IMR-90 (cell line): ENCODE measurements around the gene GNAT3. TPM values are rescaled to one million over a fixed set of nuclear protein-coding genes. Genes with fewer than 3 reads are reported as not detected.

Experiments used
- ATAC-seq: fragments of 200-7000 bp; cut with Tn5 transposase; 2 replicates; pipeline ENCODE4 v1.9.1; 2020; ENCODE audit warnings: low read depth, mild to moderate bottlenecking, moderate library complexity
- BruUV-seq: library from RNA; stranded (reverse); fragments of 400-500 nt; replicated peaks from 2 replicates; lab custom pipeline; 2021; lab: Mats Ljungman, UMichigan
- CTCF ChIA-PET: fragments of 300-600 bp; formaldehyde crosslinking; extraction: SDS; loops from one replicate; lab custom pipeline; 2021; ENCODE audit warnings: antibody characterized with exemption; lab: Yijun Ruan, JAX
- POLR2A ChIA-PET: fragments of 300-600 bp; sonication (Branson Sonifier 250); formaldehyde crosslinking; loops from one replicate; lab custom pipeline; 2022; ENCODE audit warnings: antibody characterized with exemption; ENCODE audit not compliant: unreplicated experiment; lab: Charles Lee
- DNase-seq: peaks from one replicate; pipeline ENCODE4 v3.0.0; 2013
- H2AFZ ChIP-seq: replicated peaks from 2 replicates; pipeline ENCODE3; 2013; ENCODE audit warnings: low read length, mild to moderate bottlenecking; ENCODE audit not compliant: poor library complexity
- H2AK5ac ChIP-seq: 2 replicates; pipeline ENCODE4 v1.6.1; 2013; ENCODE audit warnings: low read depth, low read length, inconsistent platforms
- H2AK9ac ChIP-seq: replicated peaks from 2 replicates; pipeline ENCODE3; 2013; ENCODE audit warnings: mild to moderate bottlenecking, low read depth, low read length, moderate library complexity; ENCODE audit not compliant: poor library complexity
- H2BK120ac ChIP-seq: 2 replicates; pipeline ENCODE4 v1.6.1; 2013; ENCODE audit warnings: low read depth, low read length, inconsistent platforms
- H2BK15ac ChIP-seq: 3 replicates; pipeline ENCODE4 v1.6.1; 2013; ENCODE audit warnings: low read depth, low read length, inconsistent platforms
- H2BK20ac ChIP-seq: 2 replicates; pipeline ENCODE4 v1.6.1; 2013; ENCODE audit warnings: low read depth, mild to moderate bottlenecking, inconsistent platforms, low read length, moderate library complexity
- H2BK5ac ChIP-seq: 2 replicates; pipeline ENCODE4 v1.6.1; 2013; ENCODE audit warnings: mild to moderate bottlenecking, low read depth, low read length, inconsistent platforms; ENCODE audit not compliant: poor library complexity, severe bottlenecking
- H3K14ac ChIP-seq: replicated peaks from 2 replicates; pipeline ENCODE4 v1.6.1; 2013; ENCODE audit warnings: low read depth, low read length, inconsistent platforms
- H3K18ac ChIP-seq: 2 replicates; pipeline ENCODE4 v1.6.1; 2013; ENCODE audit warnings: low read depth, low read length, control low read depth
- H3K23ac ChIP-seq: 2 replicates; pipeline ENCODE4 v1.6.1; 2013; ENCODE audit warnings: low read depth, low read length, inconsistent platforms
- H3K27ac ChIP-seq: 2 replicates; pipeline ENCODE4 v1.5.1; 2013; ENCODE audit warnings: mild to moderate bottlenecking, control low read depth, low read length; ENCODE audit not compliant: insufficient read depth
- H3K27me3 ChIP-seq: 2 replicates; pipeline ENCODE4 v1.6.1; 2013; ENCODE audit warnings: low read length; ENCODE audit not compliant: control insufficient read depth, insufficient read depth
- H3K36me3 ChIP-seq: 2 replicates; pipeline ENCODE4 v1.6.1; 2013; ENCODE audit warnings: low read length, mixed read lengths; ENCODE audit not compliant: control insufficient read depth, insufficient read depth
- H3K4ac ChIP-seq: 2 replicates; pipeline ENCODE4 v1.6.1; 2013; ENCODE audit warnings: low read depth, low read length, inconsistent platforms
- H3K4me1 ChIP-seq: 2 replicates; pipeline ENCODE4 v1.6.1; 2013; ENCODE audit warnings: low read length, mixed read lengths; ENCODE audit not compliant: control insufficient read depth, insufficient read depth
- H3K4me2 ChIP-seq: 2 replicates; pipeline ENCODE4 v1.6.1; 2013; ENCODE audit warnings: low read depth, mild to moderate bottlenecking, control low read depth, low read length, moderate library complexity
- H3K4me3 ChIP-seq: 2 replicates; pipeline ENCODE4 v1.5.1; 2013; ENCODE audit warnings: low read depth, mild to moderate bottlenecking, control low read depth, low read length, moderate library complexity; ENCODE audit not compliant: insufficient read depth
- H3K56ac ChIP-seq: 2 replicates; pipeline ENCODE4 v1.6.1; 2013; ENCODE audit warnings: low read length, inconsistent platforms; ENCODE audit not compliant: insufficient read depth; ENCODE audit errors: extremely low read depth
- H3K79me1 ChIP-seq, 2 experiments: 2 replicates each; pipeline ENCODE4 v1.6.1; 2013; ENCODE audit warnings: low read length in 2 of 2, inconsistent platforms in 1 of 2, low read depth in 1 of 2
- H3K9ac ChIP-seq: 2 replicates; pipeline ENCODE4 v1.6.1; 2013; ENCODE audit warnings: low read depth, low read length, control low read depth
- H3K9me1 ChIP-seq: 2 replicates; pipeline ENCODE4 v1.6.1; 2013; ENCODE audit warnings: low read length, inconsistent platforms; ENCODE audit not compliant: insufficient read depth
- H3K9me3 ChIP-seq: 2 replicates; pipeline ENCODE4 v1.6.1; 2013; ENCODE audit warnings: low read length; ENCODE audit not compliant: control insufficient read depth, insufficient read depth
- H4K20me1 ChIP-seq: 2 replicates; pipeline ENCODE4 v1.6.1; 2013; ENCODE audit warnings: low read length, inconsistent platforms; ENCODE audit not compliant: insufficient read depth
- H4K5ac ChIP-seq: 2 replicates; pipeline ENCODE4 v1.6.1; 2013; ENCODE audit warnings: mild to moderate bottlenecking, low read depth, low read length, control low read depth
- H4K8ac ChIP-seq, 2 experiments: 2 replicates each; pipeline ENCODE4 v1.6.1; 2013; ENCODE audit warnings: low read depth in 2 of 2, low read length in 2 of 2, control low read depth in 1 of 2, inconsistent platforms in 1 of 2
- H4K91ac ChIP-seq: 2 replicates; pipeline ENCODE4 v1.6.1; 2013; ENCODE audit warnings: low read depth, low read length, inconsistent platforms; ENCODE audit not compliant: insufficient read depth
- CTCF ChIP-seq: conservative IDR thresholded peaks from 2 replicates; pipeline ENCODE4 v1.5.1; 2012; ENCODE audit warnings: mild to moderate bottlenecking, low read depth, low read length, improper control_type of control experiment
- MAFK ChIP-seq: IDR thresholded peaks from 2 replicates; pipeline ENCODE4 v1.6.1; 2012; ENCODE audit warnings: low read depth, low read length, improper control_type of control experiment
- RAD21 ChIP-seq: IDR thresholded peaks from 2 replicates; pipeline ENCODE4 v1.6.1; 2012; ENCODE audit warnings: low read length, improper control_type of control experiment
- SMC3 ChIP-seq: fragments of 150-350 bp; IDR thresholded peaks from 2 replicates; pipeline ENCODE4 v1.6.1; 2016; ENCODE audit warnings: low read depth, mild to moderate bottlenecking, antibody characterized with exemption, low read length, moderate library complexity
- WGBS, 2 experiments: methylation state at CpG; one replicate each; pipeline versions ENCODE4 v1.1.5 to v1.1.7; 2013; ENCODE audit warnings: missing lambda C conversion rate in 2 of 2; ENCODE audit not compliant: insufficient read length in 1 of 2; ENCODE audit errors: extremely low coverage in 2 of 2; 5-methylcytosine and 5-hydroxymethylcytosine counted together
- dilution Hi-C: fragments of 300-500 bp; cut with HindIII; formaldehyde crosslinking; loops from one replicate; pipeline ENCODE4 v1.14.3; 2018; ENCODE audit warnings: low sequenced_read_pairs; ENCODE audit not compliant: unreplicated experiment
- in situ Hi-C: fragments of 300-500 bp; cut with MboI; formaldehyde crosslinking; loops from 3 replicates; pipeline ENCODE4 v1.14.3; 2019; ENCODE audit warnings: low sequenced_read_pairs, inconsistent platforms, mixed read lengths
- intact Hi-C: fragments of 100-400 bp; cut with micrococcal nuclease; formaldehyde crosslinking; loops from 2 replicates; pipeline ENCODE4 v1.10.0; 2022
- polyA plus RNA-seq, 3 experiments: library from polyadenylated mRNA; depleted of rRNA; stranded (reverse); fragments of >200 nt; gene quantifications; 2 replicates each; pipeline ENCODE4 v1.2.3, GENCODE V29; 2012; ENCODE audit warnings: low replicate concordance in 1 of 3
- total RNA-seq: library from RNA; depleted of rRNA; stranded (reverse); fragments of >200 nt; gene quantifications from 2 replicates; pipeline ENCODE4 v1.2.3, GENCODE V29; 2012

The GNAT3 gene
- total and polyA plus RNA-seq, 2 of the 4 experiments (the other 2 are of a cell fraction), result not detected

GRCh38 chr7:80453699-80454340 lies 58.0 kb downstream of the GNAT3 start:
- Histone ChIP-seq H3K23ac (no peak overlapping the region), H3K4me1 (peaks cover 7% of the 10 kb centered on the region; the same call in 1 of the 2 replicates), H3K18ac (no peak overlapping the region), H3K27me3 (no peaks in the 10 kb centered on the region), H4K5ac (no peak overlapping the region), H4K91ac (no peak overlapping the region), H3K4ac (no peak overlapping the region), H2AK9ac (no peak overlapping the region), H2BK15ac (no peak overlapping the region), H3K9ac (no peak overlapping the region), H3K4me2 (no peak overlapping the region), H3K9me3 (no peaks in the 10 kb centered on the region), H2BK120ac (no peak overlapping the region), H2BK20ac (no peak overlapping the region), H3K27ac (no peak overlapping the region), H3K79me1 (no peaks in the 10 kb centered on the region), H3K36me3 (no peaks in the 10 kb centered on the region), H2AFZ (no peak overlapping the region), H3K9me1 (no peaks in the 10 kb centered on the region), H2BK5ac (peak overlapping the region; percentile 67), H4K20me1 (no peaks in the 10 kb centered on the region), H4K8ac (no peak overlapping the region), H3K4me3 (no peak overlapping the region), H3K56ac (no peak overlapping the region), H2AK5ac (no peak overlapping the region), H3K14ac (no peak overlapping the region)
- intact Hi-C loops (loop anchor here (1.0 to 2.0 kb wide), 4 partner anchors 25 to 394 kb away; partner anchors contain the start of gene GNAI1), dilution Hi-C loops (no loop called here), in situ Hi-C loops (no loop called here)
- ATAC-seq, result peak; percentile 48; the same call in 1 of the 2 replicates
- CTCF ChIA-PET, result no interaction called here
- no TSS peak for BruUV-seq
- DNase-seq, result peak; percentile 56
- POLR2A ChIA-PET, result no interaction called here
- peak; percentile 59 for TF ChIP-seq CTCF
- no peak for TF ChIP-seq MAFK
- peak; percentile 67 for TF ChIP-seq SMC3
- peak; percentile 71 for TF ChIP-seq RAD21
- no CpG with 5 or more reads among the region's 2 CpGs for WGBS, 2 experiments
